PC-3 (cell line): ENCODE data around the gene TACSTD2. TPM values are rescaled to one million over a fixed set of nuclear protein-coding genes. Genes with fewer than 3 reads are reported as not detected.

ENCODE experiments used
- ATAC-seq: fragments of 200-7000 bp; cut with Tn5 transposase; 2 replicates; pipeline ENCODE4 v1.9.1; 2020; ENCODE audit warnings: mild to moderate bottlenecking, moderate library complexity
- BruUV-seq: library from RNA; stranded (reverse); fragments of 400-500 nt; replicated peaks from 2 replicates; lab custom pipeline; 2021; lab: Mats Ljungman, UMichigan
- CTCF ChIA-PET: fragments of 300-600 bp; sonication (Branson Sonifier 250); formaldehyde crosslinking; loops from one replicate; lab custom pipeline; 2022; ENCODE audit warnings: antibody characterized with exemption; lab: Charles Lee
- POLR2A ChIA-PET: fragments of 300-600 bp; sonication (Branson Sonifier 250); formaldehyde crosslinking; loops from one replicate; lab custom pipeline; 2022; ENCODE audit warnings: antibody characterized with exemption; ENCODE audit not compliant: unreplicated experiment; lab: Charles Lee
- DNase-seq: peaks from one replicate; pipeline ENCODE4 v3.0.0-alpha.2; 2015
- H2AFZ ChIP-seq: fragments of 300-600 bp; sonication (generic); 2 replicates; pipeline ENCODE4 v1.6.0; 2016; ENCODE audit warnings: antibody characterized with exemption, low read length
- H3F3A ChIP-seq: fragments of 300-600 bp; sonication (generic); one replicate; pipeline ENCODE4 v1.6.0; 2017; ENCODE audit warnings: antibody characterized with exemption, low read length, control low read depth, mild to moderate bottlenecking; ENCODE audit not compliant: unreplicated experiment
- H3K27ac ChIP-seq: fragments of 300-600 bp; sonication (generic); 2 replicates; pipeline ENCODE4 v1.5.1; 2016; ENCODE audit warnings: mild to moderate bottlenecking, low read length
- H3K27me3 ChIP-seq: fragments of 300-600 bp; sonication (generic); 2 replicates; pipeline ENCODE4 v1.6.1; 2016; ENCODE audit warnings: low read length, mixed read lengths
- H3K36me3 ChIP-seq: fragments of 300-600 bp; sonication (generic); 2 replicates; pipeline ENCODE4 v1.6.1; 2016; ENCODE audit warnings: low read depth, mixed run types, low read length, mixed read lengths
- H3K4me1 ChIP-seq: fragments of 300-600 bp; sonication (generic); 2 replicates; pipeline ENCODE4 v1.5.1; 2016; ENCODE audit warnings: low read length; ENCODE audit not compliant: insufficient read depth
- H3K4me2 ChIP-seq: fragments of 300-600 bp; sonication (generic); 2 replicates; pipeline ENCODE4 v1.6.0; 2016; ENCODE audit warnings: low read length
- H3K4me3 ChIP-seq: fragments of 300-600 bp; sonication (generic); 2 replicates; pipeline ENCODE4 v1.5.1; 2016; ENCODE audit warnings: mild to moderate bottlenecking, low read length, mixed read lengths
- H3K79me2 ChIP-seq: fragments of 300-600 bp; sonication (generic); 2 replicates; pipeline ENCODE4 v1.6.1; 2017; ENCODE audit warnings: low read length, mixed read lengths
- H3K9ac ChIP-seq: fragments of 300-600 bp; sonication (generic); 2 replicates; pipeline ENCODE4 v1.6.0; 2016; ENCODE audit warnings: mild to moderate bottlenecking, low read length
- H3K9me2 ChIP-seq: fragments of 300-600 bp; sonication (generic); replicated peaks from 2 replicates; pipeline ENCODE4 v1.6.1; 2016; ENCODE audit warnings: mixed run types, low read length, mixed read lengths
- H3K9me3 ChIP-seq: fragments of 300-600 bp; sonication (generic); 2 replicates; pipeline ENCODE4 v1.6.1; 2016; ENCODE audit warnings: low read length, mixed read lengths
- H4K20me1 ChIP-seq: fragments of 300-600 bp; sonication (generic); 2 replicates; pipeline ENCODE4 v1.6.1; 2016; ENCODE audit warnings: low read length, mixed read lengths
- EZH2 ChIP-seq: fragments of 300-600 bp; sonication (generic); IDR thresholded peaks from one replicate; pipeline ENCODE4 v1.6.1; 2017; ENCODE audit warnings: antibody characterized with exemption, mild to moderate bottlenecking, low read length; ENCODE audit not compliant: unreplicated experiment
- EZH2phosphoT487 ChIP-seq: fragments of 300-600 bp; sonication (generic); IDR thresholded peaks from 2 replicates; pipeline ENCODE4 v1.6.1; 2018; ENCODE audit warnings: mild to moderate bottlenecking, antibody characterized with exemption, low read length, borderline replicate concordance
- intact Hi-C: fragments of 100-400 bp; cut with micrococcal nuclease; formaldehyde crosslinking; loops from 2 replicates; pipeline ENCODE4 v1.9.0; 2023
- total RNA-seq: library from RNA; depleted of rRNA; stranded (reverse); fragments of >200 nt; gene quantifications from 2 replicates; pipeline ENCODE4 v1.2.3, GENCODE V29; 2014; rRNA removed
- TF ChIP-seq, protein P1 (sequence below): fragments of 300-600 bp; sonication (generic); conservative IDR thresholded peaks from 2 replicates; pipeline ENCODE4 v1.5.1; 2017; ENCODE audit warnings: antibody characterized with exemption, low read depth, mild to moderate bottlenecking, low read length

TACSTD2 gene
- total RNA-seq, 1 experiment from 2014 or later: 94.2 TPM

DNA sequence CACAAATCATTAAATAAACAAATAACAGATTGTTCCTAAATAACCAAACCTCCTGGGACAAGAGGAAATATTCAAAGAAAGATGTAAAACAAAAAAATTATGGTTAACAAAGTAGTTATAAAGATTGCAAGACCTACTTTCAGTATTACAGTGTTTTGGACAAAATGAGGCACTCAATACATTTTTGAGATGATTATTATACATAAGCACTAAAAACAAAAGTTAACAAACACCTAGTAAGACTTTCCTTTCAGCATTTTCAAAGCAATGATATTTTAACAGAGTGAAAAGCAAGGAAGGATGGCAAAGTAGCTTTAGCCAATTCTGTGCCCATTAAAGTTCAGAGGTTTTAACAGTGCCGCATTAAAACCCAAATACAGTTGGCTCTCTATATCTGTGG, 47.8 kb downstream of the TACSTD2 start:
- intact Hi-C loops: no loop called here
- Histone ChIP-seq H3K9me2 (no peaks in the 10 kb centered on the region), H3K27me3 (no peaks in the 10 kb centered on the region), H3F3A (no peaks in the 10 kb centered on the region), H3K9ac (no peak overlapping the region), H3K4me1 (no peaks in the 10 kb centered on the region), H3K9me3 (no peaks in the 10 kb centered on the region), H3K79me2 (no peaks in the 10 kb centered on the region), H3K4me2 (no peak overlapping the region), H3K36me3 (no peaks in the 10 kb centered on the region), H2AFZ (no peak overlapping the region), H4K20me1 (no peaks in the 10 kb centered on the region), H3K27ac (no peak overlapping the region), H3K4me3 (no peak overlapping the region)
- TF ChIP-seq EZH2 (no peak), EZH2phosphoT487 (no peak)
- TF ChIP-seq, protein P1, sequence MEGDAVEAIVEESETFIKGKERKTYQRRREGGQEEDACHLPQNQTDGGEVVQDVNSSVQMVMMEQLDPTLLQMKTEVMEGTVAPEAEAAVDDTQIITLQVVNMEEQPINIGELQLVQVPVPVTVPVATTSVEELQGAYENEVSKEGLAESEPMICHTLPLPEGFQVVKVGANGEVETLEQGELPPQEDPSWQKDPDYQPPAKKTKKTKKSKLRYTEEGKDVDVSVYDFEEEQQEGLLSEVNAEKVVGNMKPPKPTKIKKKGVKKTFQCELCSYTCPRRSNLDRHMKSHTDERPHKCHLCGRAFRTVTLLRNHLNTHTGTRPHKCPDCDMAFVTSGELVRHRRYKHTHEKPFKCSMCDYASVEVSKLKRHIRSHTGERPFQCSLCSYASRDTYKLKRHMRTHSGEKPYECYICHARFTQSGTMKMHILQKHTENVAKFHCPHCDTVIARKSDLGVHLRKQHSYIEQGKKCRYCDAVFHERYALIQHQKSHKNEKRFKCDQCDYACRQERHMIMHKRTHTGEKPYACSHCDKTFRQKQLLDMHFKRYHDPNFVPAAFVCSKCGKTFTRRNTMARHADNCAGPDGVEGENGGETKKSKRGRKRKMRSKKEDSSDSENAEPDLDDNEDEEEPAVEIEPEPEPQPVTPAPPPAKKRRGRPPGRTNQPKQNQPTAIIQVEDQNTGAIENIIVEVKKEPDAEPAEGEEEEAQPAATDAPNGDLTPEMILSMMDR: no peak
- ATAC-seq (no peak), DNase-seq (no peak)
- ChIA-PET POLR2A (no interaction called here), CTCF (no interaction called here)
- BruUV-seq: no TSS peak

DNA sequence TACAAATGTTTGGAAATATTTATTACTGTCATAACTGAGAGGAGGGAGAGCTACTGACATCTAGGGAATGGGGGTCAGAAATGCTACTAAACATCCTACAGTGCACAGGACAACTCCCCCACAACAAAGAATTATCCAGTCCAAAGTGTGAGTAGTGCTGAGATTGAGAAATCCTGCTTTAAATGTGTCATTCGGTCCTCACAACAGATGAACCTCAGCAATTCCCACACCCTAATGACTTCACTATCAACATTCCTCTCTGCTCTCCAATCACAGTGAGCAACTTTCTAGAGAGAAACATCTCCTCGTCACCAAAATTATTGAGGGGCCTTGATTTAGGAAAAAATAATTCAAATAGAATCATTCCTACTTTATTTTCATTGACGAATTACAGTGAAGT, 48.5 kb downstream of the TACSTD2 start:
- no peaks in the 10 kb centered on the region for H3F3A ChIP-seq
- intact Hi-C loops: no loop called here
- no peaks in the 10 kb centered on the region for H3K36me3 ChIP-seq
- H3K27me3 ChIP-seq: no peaks in the 10 kb centered on the region
- no peak overlapping the region for H3K4me3 ChIP-seq
- H3K9ac ChIP-seq: no peak overlapping the region
- H2AFZ ChIP-seq: no peak overlapping the region
- no peak overlapping the region for H3K27ac ChIP-seq
- peak; percentile 26 for DNase-seq
- no peaks in the 10 kb centered on the region for H3K4me1 ChIP-seq
- no peaks in the 10 kb centered on the region for H4K20me1 ChIP-seq
- no peaks in the 10 kb centered on the region for H3K9me2 ChIP-seq
- TF ChIP-seq EZH2phosphoT487: no peak
- no peak for TF ChIP-seq EZH2
- TF ChIP-seq, protein P1: no peak
- H3K79me2 ChIP-seq: no peaks in the 10 kb centered on the region
- ChIA-PET POLR2A (no interaction called here), CTCF (no interaction called here)
- no peak for ATAC-seq
- no TSS peak for BruUV-seq
- H3K9me3 ChIP-seq: no peaks in the 10 kb centered on the region
- H3K4me2 ChIP-seq: no peak overlapping the region

Other genes with a start within 250 kb of the TACSTD2 start
- 9.2 and 16.1 TPM in 2 replicates for gene OMA1, start 30.5 kb downstream of the TACSTD2 start, total RNA-seq
- 18.3 and 26.1 TPM in 2 replicates for gene MYSM1, start 122.8 kb upstream of the TACSTD2 start, total RNA-seq
- gene JUN, start 206.8 kb upstream of the TACSTD2 start, total RNA-seq: 73.6 and 95.1 TPM in 2 replicates